CD4-positive, alpha-beta T cell treated with Interleukin-6 for 4 hours (primary cell): ENCODE measurements around the gene PARD3B.

Source experiments
- DNase-seq: peaks from one replicate; pipeline ENCODE4 v3.0.0-alpha.2; 2020; ENCODE audit warnings: mixed read lengths

Gene PARD3B

GRCh38 chr2:204591225-204591624 is 46.0 kb downstream of the PARD3B start:
- no peak for DNase-seq

GRCh38 chr2:204604061-204604460 is 58.8 kb downstream of the PARD3B start:
- no peak for DNase-seq

- DNase-seq: no peak
Measured at GRCh38 chr2:204608237-204608939, 63.1 kb downstream of the PARD3B start.

- no peak for DNase-seq
Measured at GRCh38 chr2:204611017-204611631, 65.8 kb downstream of the PARD3B start.

GRCh38 chr2:204611764-204612163 is 66.5 kb downstream of the PARD3B start:
- no peak for DNase-seq

GRCh38 chr2:204613635-204614034 is 68.4 kb downstream of the PARD3B start:
- DNase-seq: no peak

- DNase-seq: no peak
Measured at GRCh38 chr2:204615456-204615855, 70.2 kb downstream of the PARD3B start.

GRCh38 chr2:204625135-204625534 is 79.9 kb downstream of the PARD3B start:
- DNase-seq: no peak

- no peak for DNase-seq
Measured at GRCh38 chr2:204628926-204629712, 83.8 kb downstream of the PARD3B start.

GRCh38 chr2:204632410-204632809 is 87.1 kb downstream of the PARD3B start:
- no peak for DNase-seq

GRCh38 chr2:204634564-204634963 is 89.3 kb downstream of the PARD3B start:
- DNase-seq: no peak

- DNase-seq: no peak
Measured at GRCh38 chr2:204635478-204635877, 90.2 kb downstream of the PARD3B start.

- DNase-seq: no peak
Measured at GRCh38 chr2:204638471-204639194, 93.4 kb downstream of the PARD3B start.

GRCh38 chr2:204643326-204643725 is 98.1 kb downstream of the PARD3B start:
- no peak for DNase-seq

GRCh38 chr2:204645018-204645773 is 99.9 kb downstream of the PARD3B start:
- no peak for DNase-seq

GRCh38 chr2:204647626-204648025 is 102.4 kb downstream of the PARD3B start:
- DNase-seq: no peak

GRCh38 chr2:204650611-204651010 is 105.3 kb downstream of the PARD3B start:
- no peak for DNase-seq

GRCh38 chr2:204652063-204652462 is 106.8 kb downstream of the PARD3B start:
- DNase-seq: no peak

GRCh38 chr2:204654669-204655068 is 109.4 kb downstream of the PARD3B start:
- DNase-seq: no peak

- DNase-seq: no peak
Measured at GRCh38 chr2:204655101-204655500, 109.8 kb downstream of the PARD3B start.

- no peak for DNase-seq
Measured at GRCh38 chr2:204655626-204656025, 110.4 kb downstream of the PARD3B start.

- DNase-seq: no peak
Measured at GRCh38 chr2:204657024-204657423, 111.7 kb downstream of the PARD3B start.
